H1 (cell line): Measurements from ENCODE around the gene MIA3. TPM values are rescaled to one million over a fixed set of nuclear protein-coding genes. Genes with fewer than 3 reads are reported as not detected.
"Not testable (repeated sequence)": the region's sequence is repeated elsewhere in the genome, so short reads cannot be mapped to it uniquely, and the experiment has no call there.

ENCODE experiments used
- CTCF ChIA-PET: fragments of 300-600 bp; sonication (Branson Sonifier 250); formaldehyde crosslinking; loops from one replicate; lab custom pipeline; 2021; ENCODE audit not compliant: partially characterized antibody; lab: Charles Lee
- POLR2A ChIA-PET: fragments of 300-600 bp; sonication (Branson Sonifier 250); formaldehyde crosslinking; loops from one replicate; lab custom pipeline; 2021; ENCODE audit warnings: inconsistent platforms; ENCODE audit not compliant: partially characterized antibody; lab: Charles Lee
- DNase-seq, 2 experiments: peaks; one replicate each; pipeline versions ENCODE4 v3.0.0 to v3.0.0-alpha.2; 2010 to 2022; ENCODE audit warnings: low spot score in 2 of 2, low read depth in 1 of 2, mixed read lengths in 1 of 2
- FAIRE-seq: peaks from 2 replicates; lab custom pipeline; 2011; peaks lifted over from hg19 to GRCh38; lab: Jason Lieb, UNC
- H2AFZ ChIP-seq: 2 replicates; pipeline ENCODE4 v1.8.1; 2012; ENCODE audit warnings: low read length, inconsistent platforms
- H2AK5ac ChIP-seq: 2 replicates; pipeline ENCODE4 v1.6.1; 2013; ENCODE audit warnings: low read depth, low read length
- H2BK120ac ChIP-seq: replicated peaks from 2 replicates; pipeline ENCODE3; 2013; ENCODE audit warnings: low read depth, low read length, inconsistent platforms
- H2BK12ac ChIP-seq: 2 replicates; pipeline ENCODE4 v1.6.1; 2013; ENCODE audit warnings: low read depth, low read length
- H2BK15ac ChIP-seq: 2 replicates; pipeline ENCODE4 v1.6.1; 2013; ENCODE audit warnings: low read length
- H2BK20ac ChIP-seq: 2 replicates; pipeline ENCODE4 v1.6.1; 2013; ENCODE audit warnings: low read length
- H2BK5ac ChIP-seq: 2 replicates; pipeline ENCODE4 v1.6.1; 2013; ENCODE audit warnings: low read depth, low read length
- H3K14ac ChIP-seq: 2 replicates; pipeline ENCODE4 v1.6.1; 2013; ENCODE audit warnings: inconsistent platforms; ENCODE audit not compliant: insufficient read length
- H3K18ac ChIP-seq: 2 replicates; pipeline ENCODE4 v1.6.1; 2013; ENCODE audit warnings: low read length; ENCODE audit errors: extremely low read depth
- H3K23ac ChIP-seq: 2 replicates; pipeline ENCODE4 v1.6.1; 2013; ENCODE audit warnings: inconsistent platforms; ENCODE audit not compliant: insufficient read length
- H3K23me2 ChIP-seq: 2 replicates; pipeline ENCODE4 v1.6.1; 2013; ENCODE audit warnings: low read depth, low read length
- H3K27ac ChIP-seq: 2 replicates; pipeline ENCODE4 v1.6.1; 2011; ENCODE audit warnings: low read depth, low read length, inconsistent platforms
- H3K27me3 ChIP-seq, 4 experiments: replicated peaks in 1 of 4; 1 replicate in 1 of 4; 2 replicates in 3 of 4; pipeline versions ENCODE4 v1.6.1 to v1.8.1; 2011 to 2013; ENCODE audit warnings: low read length in 3 of 4, mild to moderate bottlenecking in 3 of 4, inconsistent platforms in 2 of 4, mixed read lengths in 2 of 4, moderate library complexity in 1 of 4; ENCODE audit not compliant: control insufficient read depth in 3 of 4, insufficient read depth in 3 of 4; ENCODE audit errors: extremely low read depth in 1 of 4
- H3K36me3 ChIP-seq, 4 experiments: 2 replicates each; pipeline versions ENCODE4 v1.6.1 to v1.8.1; 2011 to 2013; ENCODE audit warnings: mild to moderate bottlenecking in 4 of 4, low read length in 3 of 4, moderate library complexity in 2 of 4, control low read depth in 1 of 4, inconsistent platforms in 1 of 4; ENCODE audit not compliant: insufficient read depth in 4 of 4, control insufficient read depth in 2 of 4
- H3K4ac ChIP-seq: replicated peaks from 2 replicates; pipeline ENCODE3; 2013; ENCODE audit warnings: low read length, low read depth, mixed read lengths, inconsistent platforms; ENCODE audit not compliant: insufficient read length
- H3K4me1 ChIP-seq, 4 experiments: replicated peaks in 1 of 4; 1 replicate in 1 of 4; 2 replicates in 3 of 4; pipeline versions ENCODE4 v1.6.1 to v1.8.1; 2011 to 2013; ENCODE audit warnings: low read length in 3 of 4, inconsistent platforms in 2 of 4, mixed read lengths in 1 of 4; ENCODE audit not compliant: insufficient read depth in 4 of 4, control insufficient read depth in 3 of 4
- H3K4me2 ChIP-seq, 2 experiments: 2 replicates each; pipeline versions ENCODE4 v1.6.1 to v1.8.1; 2011 to 2013; ENCODE audit warnings: low read depth in 2 of 2, low read length in 2 of 2, control low read depth in 1 of 2, inconsistent platforms in 1 of 2, mild to moderate bottlenecking in 1 of 2; ENCODE audit not compliant: insufficient read depth in 1 of 2
- H3K4me3 ChIP-seq, 4 experiments: fragments of 200-600, 300-600 bp in 1 of 4; sonication (generic), shearing (Covaris generic), sonication (Bioruptor Twin) in 1 of 4; 2 replicates each; pipeline versions ENCODE4 v1.5.1 to v1.8.1; 2011 to 2016; ENCODE audit warnings: low read length in 4 of 4, low read depth in 3 of 4, control low read depth in 2 of 4, inconsistent platforms in 2 of 4, mild to moderate bottlenecking in 2 of 4, mixed read lengths in 1 of 4, moderate library complexity in 1 of 4; ENCODE audit not compliant: insufficient read depth in 2 of 4; ENCODE audit errors: extremely low read depth in 1 of 4
- H3K56ac ChIP-seq: replicated peaks from 2 replicates; pipeline ENCODE3; 2013; ENCODE audit warnings: low read depth, mild to moderate bottlenecking, mixed read lengths, low read length, inconsistent platforms; ENCODE audit not compliant: insufficient read length
- H3K79me1 ChIP-seq: 2 replicates; pipeline ENCODE4 v1.6.1; 2013; ENCODE audit warnings: low read depth, low read length, control low read depth
- H3K79me2 ChIP-seq, 2 experiments: 2 replicates each; pipeline versions ENCODE4 v1.6.1 to v1.8.1; 2012 to 2013; ENCODE audit warnings: low read length in 2 of 2, mild to moderate bottlenecking in 2 of 2, inconsistent platforms in 1 of 2; ENCODE audit not compliant: insufficient read depth in 2 of 2, control insufficient read depth in 1 of 2
- H3K9ac ChIP-seq, 4 experiments: replicated peaks in 1 of 4; 1 replicate in 1 of 4; 2 replicates in 3 of 4; pipeline versions ENCODE4 v1.6.1 to v1.8.1; 2011 to 2013; ENCODE audit warnings: low read depth in 3 of 4, low read length in 3 of 4, control low read depth in 2 of 4, mild to moderate bottlenecking in 2 of 4, moderate library complexity in 2 of 4, inconsistent platforms in 1 of 4; ENCODE audit errors: extremely low read depth in 1 of 4
- H3K9me3 ChIP-seq, 2 experiments: 2 replicates each; pipeline versions ENCODE4 v1.6.1 to v1.8.1; 2012 to 2013; ENCODE audit warnings: mild to moderate bottlenecking in 2 of 2, moderate library complexity in 2 of 2, control low read depth in 1 of 2, inconsistent platforms in 1 of 2, low read depth in 1 of 2, low read length in 1 of 2, mixed read lengths in 1 of 2; ENCODE audit not compliant: insufficient read depth in 2 of 2
- H4K20me1 ChIP-seq, 2 experiments: replicated peaks in 1 of 2; 2 replicates each; pipeline versions ENCODE3 to v1.8.1; 2011 to 2013; ENCODE audit warnings: inconsistent platforms in 2 of 2, low read length in 2 of 2, mild to moderate bottlenecking in 1 of 2; ENCODE audit not compliant: insufficient read depth in 2 of 2, control insufficient read depth in 1 of 2
- H4K5ac ChIP-seq: 2 replicates; pipeline ENCODE4 v1.6.1; 2013; ENCODE audit warnings: low read length, low read depth, mixed read lengths, inconsistent platforms; ENCODE audit not compliant: insufficient read length
- H4K8ac ChIP-seq: 2 replicates; pipeline ENCODE4 v1.8.0; 2013; ENCODE audit warnings: mild to moderate bottlenecking, moderate library complexity, low read length, inconsistent platforms; ENCODE audit not compliant: insufficient read depth; ENCODE audit errors: extremely low read depth
- H4K91ac ChIP-seq: replicated peaks from 2 replicates; pipeline ENCODE3; 2013; ENCODE audit warnings: low read length, mixed read lengths, inconsistent platforms; ENCODE audit not compliant: insufficient read length
- WGBS, 2 experiments: shearing (Covaris generic) in 1 of 2; methylation state at CpG; one replicate each; pipeline versions ENCODE4 v1.1.6 to v1.1.7; 2013 to 2015; ENCODE audit warnings: low lambda C conversion rate in 2 of 2, mixed read lengths in 2 of 2, inconsistent platforms in 1 of 2, low coverage in 1 of 2, missing lambda C conversion rate in 1 of 2; ENCODE audit not compliant: insufficient replicate concordance in 2 of 2, insufficient coverage in 1 of 2, insufficient read length in 1 of 2; ENCODE audit errors: extremely low coverage in 1 of 2, missing lambda C conversion rate in 1 of 2; 5-methylcytosine and 5-hydroxymethylcytosine counted together
- polyA plus RNA-seq, 7 experiments: library from polyadenylated mRNA; depleted of rRNA in 3 of 7; stranded (reverse) in 5 of 7; unstranded in 2 of 7; fragments of >200 nt in 5 of 7; fragments of 200-250 nt in 2 of 7; gene quantifications; 1 replicate in 5 of 7; 2 replicates in 1 of 7; 4 replicates in 1 of 7; pipeline versions ENCODE4 v1.2.1 to v1.2.3, GENCODE V29; 2011 to 2013; ENCODE audit warnings: missing spikeins in 2 of 7, mixed read lengths in 2 of 7
- total RNA-seq: library from RNA; stranded (reverse); fragmentation: NEBNext Ultra II Directional; extraction: Animal tissue kit (Norgen Biotek cat#: 25700); gene quantifications from 2 replicates; pipeline ENCODE4 v1.2.1, GENCODE V29; 2021

The MIA3 gene
- total and polyA plus RNA-seq, 2 of the 8 experiments (the other 6 are each of a cell fraction or from before 2014, with no cell fraction given), result 69.0 to 105 TPM

DNA sequence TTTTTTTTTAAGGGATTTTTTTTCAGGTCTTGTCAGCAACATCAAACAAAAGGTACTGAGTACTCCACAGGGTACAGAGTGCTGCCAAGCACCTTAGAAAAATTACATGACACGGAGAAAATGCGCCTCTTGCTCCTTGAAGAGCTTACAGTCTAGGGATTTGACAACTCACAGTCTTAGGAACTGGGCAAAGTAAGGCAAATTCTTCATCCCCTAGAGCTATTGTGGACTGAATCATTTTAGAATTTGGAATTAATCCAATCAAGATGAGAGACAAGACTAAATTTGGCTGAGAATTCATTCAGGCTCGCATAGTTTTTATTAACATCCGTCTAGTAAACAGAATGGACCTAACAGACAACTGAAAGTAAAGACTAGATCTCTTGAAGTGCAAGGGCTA is 50.3 kb downstream of the MIA3 start:
- H4K5ac ChIP-seq, H3K14ac ChIP-seq, FAIRE-seq, H3K56ac ChIP-seq, H3K4me2 ChIP-seq, H3K79me1 ChIP-seq, H4K20me1 ChIP-seq, H2BK12ac ChIP-seq, H3K27me3 ChIP-seq, H3K23me2 ChIP-seq, H3K23ac ChIP-seq, H3K9ac ChIP-seq, H2BK15ac ChIP-seq, H3K79me2 ChIP-seq, H3K4ac ChIP-seq, H2BK5ac ChIP-seq, H4K91ac ChIP-seq, H3K4me1 ChIP-seq, H2BK20ac ChIP-seq, H2AK5ac ChIP-seq, POLR2A ChIA-PET, H2BK120ac ChIP-seq, H3K27ac ChIP-seq, CTCF ChIA-PET, DNase-seq, H3K9me3 ChIP-seq, H4K8ac ChIP-seq, H2AFZ ChIP-seq, H3K4me3 ChIP-seq, H3K18ac ChIP-seq: not testable (repeated sequence)
- peaks cover 11 to 68% (median 35%) of the 10 kb centered on the region in 4 experiments for H3K36me3 ChIP-seq
- no CpG with 5 or more reads among the region's 4 CpGs for WGBS, 2 experiments

- H3K4me2 ChIP-seq, H3K14ac ChIP-seq, H2BK15ac ChIP-seq, H3K4ac ChIP-seq, H4K8ac ChIP-seq, H2AK5ac ChIP-seq, H3K23ac ChIP-seq, H2AFZ ChIP-seq, FAIRE-seq, H4K5ac ChIP-seq, H2BK12ac ChIP-seq, DNase-seq, H3K23me2 ChIP-seq, H3K27me3 ChIP-seq, POLR2A ChIA-PET, H4K91ac ChIP-seq, H3K79me1 ChIP-seq, H3K9me3 ChIP-seq, H3K9ac ChIP-seq, H3K4me3 ChIP-seq, H3K4me1 ChIP-seq, H3K27ac ChIP-seq, H3K56ac ChIP-seq, H3K79me2 ChIP-seq, H2BK120ac ChIP-seq, H4K20me1 ChIP-seq, H2BK20ac ChIP-seq, CTCF ChIA-PET, H3K18ac ChIP-seq, H2BK5ac ChIP-seq: not testable (repeated sequence)
- WGBS, 2 experiments, result 89% methylated on average over 1 of the region's 2 CpGs; no CpG with 5 or more reads in 1 of the 2 experiments
- H3K36me3 ChIP-seq, result peaks cover 7 to 59% (median 28%) of the 10 kb centered on the region in 4 experiments
Measured at GRCh38 chr1:222669107-222669506, 51.2 kb downstream of the MIA3 start.
